C4-2B (cell line): ENCODE results near the gene ZNF622.
"Not testable (repeated sequence)": the region's sequence is repeated elsewhere in the genome, so short reads cannot be mapped to it uniquely, and the experiment has no call there.

Experiments
- ZFX ChIP-seq: fragments of 450-650 bp; IDR thresholded peaks from 2 replicates; pipeline ENCODE4 v1.6.1; 2017
- TF ChIP-seq, protein P1 (sequence below): fragments of 450-650 bp; conservative IDR thresholded peaks from 2 replicates; pipeline ENCODE4 v1.5.1; 2017; ENCODE audit warnings: mild to moderate bottlenecking

DNA sequence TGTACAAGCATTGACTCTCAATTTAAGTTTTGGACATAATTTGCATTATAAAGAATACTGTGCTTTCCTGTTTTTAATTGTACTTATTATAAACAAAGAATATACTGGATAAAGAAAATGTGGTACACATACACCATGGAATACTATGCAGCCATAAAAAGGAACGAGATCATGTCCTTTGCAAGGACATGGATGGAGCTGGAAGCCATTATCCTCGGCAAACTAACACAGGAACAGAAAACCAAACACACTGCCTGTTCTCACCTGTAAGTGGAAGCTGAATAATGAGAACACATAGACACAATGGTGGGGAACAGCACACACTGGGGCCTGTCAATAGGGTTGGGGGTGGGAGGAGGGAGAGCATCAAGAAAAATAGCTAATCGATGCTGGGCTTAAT is 10.8 kb upstream of the ZNF622 start:
- TF ChIP-seq, protein P1, sequence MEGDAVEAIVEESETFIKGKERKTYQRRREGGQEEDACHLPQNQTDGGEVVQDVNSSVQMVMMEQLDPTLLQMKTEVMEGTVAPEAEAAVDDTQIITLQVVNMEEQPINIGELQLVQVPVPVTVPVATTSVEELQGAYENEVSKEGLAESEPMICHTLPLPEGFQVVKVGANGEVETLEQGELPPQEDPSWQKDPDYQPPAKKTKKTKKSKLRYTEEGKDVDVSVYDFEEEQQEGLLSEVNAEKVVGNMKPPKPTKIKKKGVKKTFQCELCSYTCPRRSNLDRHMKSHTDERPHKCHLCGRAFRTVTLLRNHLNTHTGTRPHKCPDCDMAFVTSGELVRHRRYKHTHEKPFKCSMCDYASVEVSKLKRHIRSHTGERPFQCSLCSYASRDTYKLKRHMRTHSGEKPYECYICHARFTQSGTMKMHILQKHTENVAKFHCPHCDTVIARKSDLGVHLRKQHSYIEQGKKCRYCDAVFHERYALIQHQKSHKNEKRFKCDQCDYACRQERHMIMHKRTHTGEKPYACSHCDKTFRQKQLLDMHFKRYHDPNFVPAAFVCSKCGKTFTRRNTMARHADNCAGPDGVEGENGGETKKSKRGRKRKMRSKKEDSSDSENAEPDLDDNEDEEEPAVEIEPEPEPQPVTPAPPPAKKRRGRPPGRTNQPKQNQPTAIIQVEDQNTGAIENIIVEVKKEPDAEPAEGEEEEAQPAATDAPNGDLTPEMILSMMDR = not testable (repeated sequence)
- TF ChIP-seq ZFX = not testable (repeated sequence)
